ENCODE data around the gene MRPL43.

The MRPL43 gene

DNA sequence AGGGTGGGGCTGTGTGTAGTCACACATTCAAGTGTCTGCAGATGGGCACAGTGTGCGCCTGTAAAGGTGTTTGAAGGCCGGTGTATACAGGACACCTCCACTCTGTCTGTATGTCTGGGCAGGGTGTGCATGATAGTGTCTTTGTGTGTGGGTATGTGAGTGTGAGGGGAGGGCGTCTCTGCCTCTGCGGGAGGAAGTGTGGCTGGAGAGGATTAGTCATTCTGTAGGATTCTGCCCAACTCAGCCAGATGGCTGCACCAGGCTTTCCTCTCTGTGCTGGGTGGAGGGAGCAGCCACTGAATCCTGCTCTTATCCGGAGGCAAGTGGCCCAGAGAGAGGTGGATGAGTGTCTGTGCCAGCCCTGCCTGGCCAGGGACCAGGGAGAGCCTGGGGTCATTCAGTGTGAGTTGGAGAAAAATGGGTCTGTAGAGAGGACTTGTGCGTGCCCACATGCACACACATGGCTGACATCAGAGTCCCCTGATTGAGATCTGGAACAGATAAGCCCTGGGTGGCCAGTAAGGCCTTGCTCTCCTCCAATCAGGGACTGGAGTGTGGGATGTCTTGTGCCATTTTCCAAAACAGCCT lies 45.4 kb upstream of the MRPL43 start:
- Histone ChIP-seq H3K27ac (peak overlapping the region; percentile 65), H3K27me3 (ENCODE audit: insufficient read depth, low read depth, severe bottlenecking) (no peaks in the 10 kb centered on the region), H3K4me3 (ENCODE audit: low read depth, low read length) (peak overlapping the region; percentile 77), H3K36me3 (peaks cover 28% of the 10 kb centered on the region), H3K9me3 (ENCODE audit: severe bottlenecking) (no peaks in the 10 kb centered on the region)
- peak; percentile 87 for DNase-seq
- TF ChIP-seq, protein P1, sequence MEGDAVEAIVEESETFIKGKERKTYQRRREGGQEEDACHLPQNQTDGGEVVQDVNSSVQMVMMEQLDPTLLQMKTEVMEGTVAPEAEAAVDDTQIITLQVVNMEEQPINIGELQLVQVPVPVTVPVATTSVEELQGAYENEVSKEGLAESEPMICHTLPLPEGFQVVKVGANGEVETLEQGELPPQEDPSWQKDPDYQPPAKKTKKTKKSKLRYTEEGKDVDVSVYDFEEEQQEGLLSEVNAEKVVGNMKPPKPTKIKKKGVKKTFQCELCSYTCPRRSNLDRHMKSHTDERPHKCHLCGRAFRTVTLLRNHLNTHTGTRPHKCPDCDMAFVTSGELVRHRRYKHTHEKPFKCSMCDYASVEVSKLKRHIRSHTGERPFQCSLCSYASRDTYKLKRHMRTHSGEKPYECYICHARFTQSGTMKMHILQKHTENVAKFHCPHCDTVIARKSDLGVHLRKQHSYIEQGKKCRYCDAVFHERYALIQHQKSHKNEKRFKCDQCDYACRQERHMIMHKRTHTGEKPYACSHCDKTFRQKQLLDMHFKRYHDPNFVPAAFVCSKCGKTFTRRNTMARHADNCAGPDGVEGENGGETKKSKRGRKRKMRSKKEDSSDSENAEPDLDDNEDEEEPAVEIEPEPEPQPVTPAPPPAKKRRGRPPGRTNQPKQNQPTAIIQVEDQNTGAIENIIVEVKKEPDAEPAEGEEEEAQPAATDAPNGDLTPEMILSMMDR (IDR thresholded peaks at IDR 0.05; ENCODE audit: low read depth, low read length): no peak

DNA sequence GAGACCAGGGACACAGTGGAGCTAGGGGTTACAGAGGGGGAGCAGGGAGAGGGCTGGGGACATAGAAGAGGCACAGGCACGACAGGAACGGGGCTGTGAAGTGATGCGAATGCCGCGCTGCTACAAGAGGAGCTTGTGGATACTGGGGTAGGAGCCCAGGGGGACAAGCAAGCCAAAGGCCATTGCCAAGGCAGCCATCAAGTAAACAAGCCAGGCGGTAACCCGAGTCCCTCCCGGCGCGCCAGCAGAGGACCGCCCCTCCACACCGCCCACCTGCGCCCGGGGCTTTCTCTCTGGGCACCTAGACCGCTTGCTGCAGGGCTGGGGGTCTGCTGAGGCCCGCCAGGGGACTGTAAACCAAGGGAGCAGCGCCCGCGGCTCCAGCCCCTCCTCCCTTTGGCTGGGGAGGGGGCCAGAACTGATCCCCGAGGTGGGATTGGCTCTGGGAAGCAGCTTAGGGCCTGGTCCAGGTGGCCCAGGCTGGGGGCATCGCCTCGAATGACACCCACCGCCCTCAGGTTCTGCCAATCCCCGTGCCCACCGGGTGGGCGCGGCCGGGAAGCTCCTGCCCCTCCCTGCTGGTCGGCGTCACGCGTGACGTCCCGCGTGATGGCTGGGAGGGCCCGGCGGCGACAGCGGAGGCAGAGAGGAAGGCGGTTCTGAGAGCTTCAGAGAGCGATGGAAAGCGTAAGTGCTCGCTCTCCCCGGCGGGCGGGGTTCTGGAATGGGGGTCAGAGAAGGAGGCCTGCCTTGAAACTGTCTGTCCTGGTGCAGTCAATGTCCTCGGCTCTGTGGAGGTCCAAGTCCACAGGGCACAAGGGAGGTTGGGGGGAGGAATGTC lies 44.7 kb upstream of the MRPL43 start:
- peak; percentile 66 for DNase-seq
- TF ChIP-seq, protein P1 (IDR thresholded peaks at IDR 0.05; ENCODE audit: low read depth, low read length): no peak
- Histone ChIP-seq H3K36me3 (peaks cover 21% of the 10 kb centered on the region), H3K27ac (peak overlapping the region; percentile 65), H3K4me3 (ENCODE audit: low read depth, low read length) (peak overlapping the region; percentile 77), H3K27me3 (ENCODE audit: insufficient read depth, low read depth, severe bottlenecking) (no peaks in the 10 kb centered on the region), H3K9me3 (ENCODE audit: severe bottlenecking) (no peaks in the 10 kb centered on the region)

GRCh38 chr10:101031128-101031795 lies 44.0 kb upstream of the MRPL43 start, which contains the start of the genes PDZD7 and SFXN3:
TSS of gene PDZD7 (minus strand) at chr10:101031129. CDS start at chr10:101030219, 910 bp downstream.
TSS of gene SFXN3 (plus strand) at chr10:101031234. CDS start at chr10:101034695, 3,461 bp downstream.
- peak; percentile 97 for DNase-seq
- H3K4me3 ChIP-seq (ENCODE audit: low read depth, low read length): peak within 1 kb of the TSS; percentile 77
- peak within 1 kb of the TSS; percentile 65 for H3K27ac ChIP-seq
- H3K27me3 ChIP-seq (ENCODE audit: insufficient read depth, low read depth, severe bottlenecking): no peaks in the 10 kb centered on the region
- H3K36me3 ChIP-seq: peaks cover 16% of the 10 kb centered on the region
- no peaks in the 10 kb centered on the region for H3K9me3 ChIP-seq (ENCODE audit: severe bottlenecking)
- TF ChIP-seq, protein P1 (IDR thresholded peaks at IDR 0.05; ENCODE audit: low read depth, low read length): no peak

GRCh38 chr10:101030496-101031127 lies 43.3 kb upstream of the MRPL43 start:
- Histone ChIP-seq H3K36me3 (peaks cover 9% of the 10 kb centered on the region), H3K9me3 (ENCODE audit: severe bottlenecking) (no peaks in the 10 kb centered on the region), H3K27ac (peak overlapping the region; percentile 38; the same call in 1 of the 2 replicates), H3K4me3 (ENCODE audit: low read depth, low read length) (peak overlapping the region; percentile 77), H3K27me3 (ENCODE audit: insufficient read depth, low read depth, severe bottlenecking) (no peaks in the 10 kb centered on the region)
- TF ChIP-seq, protein P1 (IDR thresholded peaks at IDR 0.05; ENCODE audit: low read depth, low read length): no peak
- DNase-seq: peak; percentile 41

- peaks cover under 1% of the 10 kb centered on the region; the same call in 1 of the 2 replicates for H3K36me3 ChIP-seq
- TF ChIP-seq, protein P1 (IDR thresholded peaks at IDR 0.05; ENCODE audit: low read depth, low read length): peak; percentile 61
- no peak overlapping the region for H3K4me3 ChIP-seq (ENCODE audit: low read depth, low read length)
- no peaks in the 10 kb centered on the region for H3K27me3 ChIP-seq (ENCODE audit: insufficient read depth, low read depth, severe bottlenecking)
- H3K27ac ChIP-seq: no peak overlapping the region
- DNase-seq: no peak
- no peaks in the 10 kb centered on the region for H3K9me3 ChIP-seq (ENCODE audit: severe bottlenecking)
Measured at GRCh38 chr10:101029520-101030295, 42.4 kb upstream of the MRPL43 start.
